K562 (cell line): ENCODE measurements around the gene ZDHHC16. TPM values are rescaled to one million over a fixed set of nuclear protein-coding genes. Genes with fewer than 3 reads are reported as not detected.

Experiments
- ATAC-seq: fragments of 200-7000 bp; cut with Tn5 transposase; 3 replicates; pipeline ENCODE4 v1.9.1; 2020; ENCODE audit warnings: moderate library complexity
- BruUV-seq: library from RNA; stranded (reverse); fragments of 400-500 nt; replicated peaks from 2 replicates; lab custom pipeline; 2021; lab: Mats Ljungman, UMichigan
- CTCF ChIA-PET: fragments of 300-600 bp; formaldehyde crosslinking; extraction: SDS; loops from one replicate; lab custom pipeline; 2021; ENCODE audit warnings: low intra/inter-chr PET ratio; lab: Yijun Ruan, JAX
- POLR2A ChIA-PET: fragments of 300-600, 350-650 bp; sonication (Branson Sonifier 250); formaldehyde crosslinking; extraction: SDS; loops from one replicate; lab custom pipeline; 2021; ENCODE audit warnings: antibody characterized with exemption, inconsistent platforms; lab: Yijun Ruan, JAX
- DNase-seq, 4 experiments: peaks; one replicate each; pipeline versions ENCODE4 v3.0.0 to v3.0.0-alpha.2; 2011 to 2018; ENCODE audit warnings: low spot score in 3 of 4, mixed read lengths in 3 of 4; ENCODE audit errors: extremely low read depth in 1 of 4
- FAIRE-seq: peaks from 2 replicates; lab custom pipeline; 2011; peaks lifted over from hg19 to GRCh38; lab: Jason Lieb, UNC
- H2AFZ ChIP-seq: 2 replicates; pipeline ENCODE4 v1.6.0; 2011; ENCODE audit warnings: low read depth, low read length, control low read depth, inconsistent platforms
- H3K27ac ChIP-seq: fragments of 200-600 bp; 3 replicates; pipeline ENCODE4 v1.8.0; 2011; ENCODE audit warnings: low read depth, mild to moderate bottlenecking, control low read depth, inconsistent platforms, low read length, moderate library complexity, mixed read lengths; ENCODE audit errors: extremely low read depth
- H3K27me3 ChIP-seq, 2 experiments: fragments of 300-600 bp in 1 of 2; 2 replicates in 1 of 2; 3 replicates in 1 of 2; pipeline versions ENCODE4 v1.6.0 to v1.8.0; 2011; ENCODE audit warnings: inconsistent platforms in 2 of 2, low read length in 2 of 2, mild to moderate bottlenecking in 1 of 2, mixed read lengths in 1 of 2, moderate library complexity in 1 of 2; ENCODE audit not compliant: control insufficient read depth in 2 of 2, insufficient read depth in 2 of 2
- H3K36me3 ChIP-seq: fragments of 300-600 bp; 3 replicates; pipeline ENCODE4 v1.8.0; 2011; ENCODE audit warnings: mild to moderate bottlenecking, low read length, inconsistent platforms; ENCODE audit not compliant: control insufficient read depth, insufficient read depth
- H3K4me1 ChIP-seq, 2 experiments: fragments of 200-600 bp in 1 of 2; replicated peaks in 1 of 2; 2 replicates in 1 of 2; 3 replicates in 1 of 2; pipeline versions ENCODE4 v1.5.1 to v1.8.0; 2011; ENCODE audit warnings: inconsistent platforms in 2 of 2, low read length in 2 of 2, mild to moderate bottlenecking in 1 of 2, mixed read lengths in 1 of 2, moderate library complexity in 1 of 2; ENCODE audit not compliant: control insufficient read depth in 2 of 2, insufficient read depth in 2 of 2
- H3K4me2 ChIP-seq: 2 replicates; pipeline ENCODE4 v1.6.1; 2011; ENCODE audit warnings: low read length, control low read depth, inconsistent platforms, mixed read lengths; ENCODE audit not compliant: insufficient read depth
- H3K4me3 ChIP-seq: fragments of 200-600 bp; sonication (generic), shearing (Covaris generic); 2 replicates; pipeline ENCODE4 v1.5.1; 2016; ENCODE audit warnings: control low read depth, inconsistent platforms
- H3K79me2 ChIP-seq: fragments of 200-600 bp; 3 replicates; pipeline ENCODE4 v1.8.0; 2011; ENCODE audit warnings: low read length, inconsistent platforms; ENCODE audit not compliant: control insufficient read depth, insufficient read depth
- H3K9ac ChIP-seq, 2 experiments: 2 replicates each; pipeline versions ENCODE4 v1.6.0 to v1.6.1; 2011; ENCODE audit warnings: low read depth in 2 of 2, low read length in 2 of 2, control low read depth in 1 of 2, inconsistent platforms in 1 of 2, mild to moderate bottlenecking in 1 of 2, mixed read lengths in 1 of 2; ENCODE audit not compliant: insufficient read depth in 1 of 2
- H3K9me1 ChIP-seq: one replicate; pipeline ENCODE4 v1.6.0; 2011; ENCODE audit warnings: inconsistent platforms, mild to moderate bottlenecking, low read length, moderate library complexity; ENCODE audit not compliant: control insufficient read depth, insufficient read depth
- H3K9me3 ChIP-seq: replicated peaks from 2 replicates; pipeline ENCODE4 v1.5.1; 2011; ENCODE audit warnings: low read depth, low read length, inconsistent platforms; ENCODE audit not compliant: control insufficient read depth, insufficient read depth
- H4K20me1 ChIP-seq: replicated peaks from 2 replicates; pipeline ENCODE4 v1.6.1; 2011; ENCODE audit warnings: low read length, inconsistent platforms, mixed read lengths; ENCODE audit not compliant: control insufficient read depth, insufficient read depth
- ARHGAP35 ChIP-seq: fragments of 450-650 bp; IDR thresholded peaks from 2 replicates; pipeline ENCODE4 v1.6.1; 2018; ENCODE audit not compliant: partially characterized antibody
- DIDO1 ChIP-seq: fragments of 450-650 bp; IDR thresholded peaks from 2 replicates; pipeline ENCODE4 v1.6.1; 2016; ENCODE audit warnings: low read depth, missing biosample characterization, missing genetic modification characterization
- IRF2 ChIP-seq: sonication (generic); formaldehyde crosslinking; IDR thresholded peaks from 2 replicates; pipeline ENCODE4 v1.8.1; 2022; ENCODE audit warnings: mild to moderate bottlenecking, missing genetic modification reagents
- L3MBTL2 ChIP-seq: fragments of 450-650 bp; IDR thresholded peaks from 2 replicates; pipeline ENCODE4 v1.6.1; 2016; ENCODE audit warnings: mild to moderate bottlenecking, moderate library complexity
- POLR2H ChIP-seq: IDR thresholded peaks from 2 replicates; pipeline ENCODE4 v1.6.1; 2016; ENCODE audit warnings: missing genetic modification characterization, low read depth, mild to moderate bottlenecking, control low read depth, missing compliant biosample characterization, moderate library complexity
- RBM17 ChIP-seq: fragments of 200-400 bp; formaldehyde crosslinking; IDR thresholded peaks from 2 replicates; pipeline ENCODE4 v1.6.1; 2017; ENCODE audit warnings: low read depth, mild to moderate bottlenecking, low read length, borderline replicate concordance
- ZNF146 ChIP-seq: IDR thresholded peaks from one replicate; pipeline ENCODE4 v1.6.1; 2018; ENCODE audit warnings: missing compliant biosample characterization; ENCODE audit not compliant: unreplicated experiment
- ZNF23 ChIP-seq: fragments of 250-450 bp; sonication (Bioruptor Pico); IDR thresholded peaks from 2 replicates; pipeline ENCODE4 v1.4.0; 2020; ENCODE audit warnings: mild to moderate bottlenecking
- ZNF316 ChIP-seq: fragments of 450-650 bp; IDR thresholded peaks from 2 replicates; pipeline ENCODE4 v1.6.1; 2016
- WGBS: fragments of 100-300 bp; shearing (Covaris generic); methylation state at CpG from one replicate; pipeline ENCODE4 v1.1.6; 2016; ENCODE audit warnings: low coverage, mixed read lengths; ENCODE audit not compliant: insufficient coverage; ENCODE audit errors: missing lambda C conversion rate; 5-methylcytosine and 5-hydroxymethylcytosine counted together
- in situ Hi-C: fragments of 300-500 bp; cut with MboI; formaldehyde crosslinking; loops from 4 replicates; pipeline ENCODE4 v1.15.0; 2018; ENCODE audit warnings: inconsistent platforms, mixed read lengths
- intact Hi-C: fragments of 100-400 bp; cut with micrococcal nuclease; formaldehyde crosslinking; loops from 2 replicates; pipeline ENCODE4 v1.14.2; 2022
- polyA plus RNA-seq, 8 experiments: library from polyadenylated mRNA; depleted of rRNA in 4 of 8; stranded (reverse) in 5 of 8; unstranded in 3 of 8; fragments of >200 nt; fragmentation: Nextera tagmentation in 2 of 8; fragmentation: Illumina TruSeq in 1 of 8; extraction: Ambion mirVana in 2 of 8; extraction: Trizol in 1 of 8; gene quantifications; 2 replicates each; pipeline versions ENCODE4 v1.2.1 to v1.2.3, GENCODE V29; 2011 to 2014; ENCODE audit warnings: inconsistent platforms in 1 of 8, missing spikeins in 1 of 8
- total RNA-seq, 7 experiments: library from RNA; depleted of rRNA in 6 of 7; stranded (reverse); fragments of >200 nt in 6 of 7; fragmentation: Illumina TruSeq in 2 of 7; extraction: Trizol in 2 of 7; gene quantifications; 2 replicates each; pipeline versions ENCODE4 v1.2.1 to v1.2.3, GENCODE V29; 2011 to 2021; ENCODE audit warnings: low replicate concordance in 1 of 7
- TF ChIP-seq, protein P1 (sequence below): sonication (generic); formaldehyde crosslinking; IDR thresholded peaks from 2 replicates; pipeline ENCODE4 v1.8.1; 2023; ENCODE audit warnings: missing genetic modification reagents, mild to moderate bottlenecking, borderline replicate concordance

The ZDHHC16 gene
- total and polyA plus RNA-seq, 9 of the 15 experiments (the other 6 are each of a cell fraction or from before 2014, with no cell fraction given), result 12.5 to 33.8 (median 21.3) TPM

GRCh38 chr10:97474918-97475317, 28.9 kb downstream of the ZDHHC16 start:
- Histone ChIP-seq H3K4me2 (no peak overlapping the region), H3K9ac (no peak overlapping the region), H2AFZ (no peak overlapping the region), H3K79me2 (no peaks in the 10 kb centered on the region), H4K20me1 (no peaks in the 10 kb centered on the region), H3K36me3 (peaks cover 82% of the 10 kb centered on the region), H3K9me1 (no peaks in the 10 kb centered on the region), H3K27me3 (no peaks in the 10 kb centered on the region), H3K9me3 (no peaks in the 10 kb centered on the region), H3K4me3 (no peak overlapping the region), H3K27ac (no peak overlapping the region), H3K4me1 (no peaks in the 10 kb centered on the region)
- WGBS, result 95% methylated on average over 4 of the region's 4 CpGs
- TF ChIP-seq ZNF146 (CRISPR knock-in tag) (peak; percentile 61), ARHGAP35 (no peak)
- CTCF ChIA-PET, result no interaction called here
- no TSS peak for BruUV-seq
- no peak for DNase-seq
- no peak for ATAC-seq
- in situ Hi-C loops, result no loop called here
- FAIRE-seq, result no peak
- intact Hi-C loops, result no loop called here
- POLR2A ChIA-PET, result interaction anchor here (0.8 kb wide), 1 partner anchor 9 kb away, joined by 3 read pairs; no protein-coding TSS in a partner anchor

DNA sequence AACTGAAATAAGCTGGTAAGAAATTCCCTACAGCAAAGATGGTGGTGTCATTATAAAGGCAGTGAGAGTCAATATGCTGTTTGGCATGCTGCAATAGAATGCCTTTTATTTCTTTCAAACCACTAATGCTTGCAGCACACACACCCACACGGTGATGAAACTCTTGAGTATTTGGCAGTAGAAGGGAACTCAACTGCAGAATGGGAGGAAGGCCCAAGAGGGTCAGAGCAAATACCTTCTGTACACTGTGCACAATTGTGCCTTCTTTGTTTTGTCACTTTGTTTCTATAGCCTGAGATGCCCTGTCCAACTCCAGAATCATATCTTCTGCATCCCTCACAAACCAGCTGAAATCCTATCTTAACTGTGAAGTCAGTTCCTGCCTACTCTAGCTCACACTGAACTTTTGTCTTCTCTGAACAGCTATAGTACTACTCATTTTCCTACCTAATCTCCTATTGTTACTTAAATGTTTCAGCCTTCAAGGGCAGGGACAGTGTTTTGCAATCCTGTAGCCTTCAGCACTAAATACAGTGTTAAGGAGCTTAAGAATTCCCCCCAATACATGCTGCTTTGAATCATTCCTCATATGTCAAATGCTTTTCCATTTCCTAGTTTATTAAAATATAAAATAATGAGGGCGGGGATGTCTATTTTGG, 30.1 kb downstream of the ZDHHC16 start:
- CTCF ChIA-PET, result no interaction called here
- Histone ChIP-seq H3K27me3 (no peaks in the 10 kb centered on the region), H3K36me3 (peaks cover 84% of the 10 kb centered on the region), H3K4me1 (no peaks in the 10 kb centered on the region), H3K9me1 (no peaks in the 10 kb centered on the region), H3K27ac (no peak overlapping the region), H3K4me2 (no peak overlapping the region), H3K79me2 (no peaks in the 10 kb centered on the region), H4K20me1 (no peaks in the 10 kb centered on the region), H3K9me3 (no peaks in the 10 kb centered on the region), H3K4me3 (no peak overlapping the region), H3K9ac (no peak overlapping the region), H2AFZ (no peak overlapping the region)
- in situ Hi-C loops (no loop called here), intact Hi-C loops (no loop called here)
- no TSS peak for BruUV-seq
- WGBS, result 91% methylated on average over 2 of the region's 2 CpGs
- POLR2A ChIA-PET, result interaction anchor here (0.6 kb wide), 1 partner anchor 270 kb away, joined by 3 read pairs; no protein-coding TSS in a partner anchor
- ATAC-seq, result no peak
- no peak for FAIRE-seq
- no peak for DNase-seq
- TF ChIP-seq L3MBTL2 (no peak), RBM17 (no peak), ZNF23 (CRISPR knock-in tag) (no peak), DIDO1 (tag) (no peak), POLR2H (tag) (no peak), IRF2 (CRISPR knock-in tag) (no peak), ZNF316 (no peak)
- TF ChIP-seq, protein P1, sequence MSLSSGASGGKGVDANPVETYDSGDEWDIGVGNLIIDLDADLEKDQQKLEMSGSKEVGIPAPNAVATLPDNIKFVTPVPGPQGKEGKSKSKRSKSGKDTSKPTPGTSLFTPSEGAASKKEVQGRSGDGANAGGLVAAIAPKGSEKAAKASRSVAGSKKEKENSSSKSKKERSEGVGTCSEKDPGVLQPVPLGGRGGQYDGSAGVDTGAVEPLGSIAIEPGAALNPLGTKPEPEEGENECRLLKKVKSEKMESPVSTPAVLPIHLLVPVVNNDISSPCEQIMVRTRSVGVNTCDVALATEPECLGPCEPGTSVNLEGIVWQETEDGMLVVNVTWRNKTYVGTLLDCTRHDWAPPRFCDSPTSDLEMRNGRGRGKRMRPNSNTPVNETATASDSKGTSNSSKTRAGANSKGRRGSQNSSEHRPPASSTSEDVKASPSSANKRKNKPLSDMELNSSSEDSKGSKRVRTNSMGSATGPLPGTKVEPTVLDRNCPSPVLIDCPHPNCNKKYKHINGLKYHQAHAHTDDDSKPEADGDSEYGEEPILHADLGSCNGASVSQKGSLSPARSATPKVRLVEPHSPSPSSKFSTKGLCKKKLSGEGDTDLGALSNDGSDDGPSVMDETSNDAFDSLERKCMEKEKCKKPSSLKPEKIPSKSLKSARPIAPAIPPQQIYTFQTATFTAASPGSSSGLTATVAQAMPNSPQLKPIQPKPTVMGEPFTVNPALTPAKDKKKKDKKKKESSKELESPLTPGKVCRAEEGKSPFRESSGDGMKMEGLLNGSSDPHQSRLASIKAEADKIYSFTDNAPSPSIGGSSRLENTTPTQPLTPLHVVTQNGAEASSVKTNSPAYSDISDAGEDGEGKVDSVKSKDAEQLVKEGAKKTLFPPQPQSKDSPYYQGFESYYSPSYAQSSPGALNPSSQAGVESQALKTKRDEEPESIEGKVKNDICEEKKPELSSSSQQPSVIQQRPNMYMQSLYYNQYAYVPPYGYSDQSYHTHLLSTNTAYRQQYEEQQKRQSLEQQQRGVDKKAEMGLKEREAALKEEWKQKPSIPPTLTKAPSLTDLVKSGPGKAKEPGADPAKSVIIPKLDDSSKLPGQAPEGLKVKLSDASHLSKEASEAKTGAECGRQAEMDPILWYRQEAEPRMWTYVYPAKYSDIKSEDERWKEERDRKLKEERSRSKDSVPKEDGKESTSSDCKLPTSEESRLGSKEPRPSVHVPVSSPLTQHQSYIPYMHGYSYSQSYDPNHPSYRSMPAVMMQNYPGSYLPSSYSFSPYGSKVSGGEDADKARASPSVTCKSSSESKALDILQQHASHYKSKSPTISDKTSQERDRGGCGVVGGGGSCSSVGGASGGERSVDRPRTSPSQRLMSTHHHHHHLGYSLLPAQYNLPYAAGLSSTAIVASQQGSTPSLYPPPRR, result no peak
